ENCODE results near the gene KIAA1614.

DNA sequence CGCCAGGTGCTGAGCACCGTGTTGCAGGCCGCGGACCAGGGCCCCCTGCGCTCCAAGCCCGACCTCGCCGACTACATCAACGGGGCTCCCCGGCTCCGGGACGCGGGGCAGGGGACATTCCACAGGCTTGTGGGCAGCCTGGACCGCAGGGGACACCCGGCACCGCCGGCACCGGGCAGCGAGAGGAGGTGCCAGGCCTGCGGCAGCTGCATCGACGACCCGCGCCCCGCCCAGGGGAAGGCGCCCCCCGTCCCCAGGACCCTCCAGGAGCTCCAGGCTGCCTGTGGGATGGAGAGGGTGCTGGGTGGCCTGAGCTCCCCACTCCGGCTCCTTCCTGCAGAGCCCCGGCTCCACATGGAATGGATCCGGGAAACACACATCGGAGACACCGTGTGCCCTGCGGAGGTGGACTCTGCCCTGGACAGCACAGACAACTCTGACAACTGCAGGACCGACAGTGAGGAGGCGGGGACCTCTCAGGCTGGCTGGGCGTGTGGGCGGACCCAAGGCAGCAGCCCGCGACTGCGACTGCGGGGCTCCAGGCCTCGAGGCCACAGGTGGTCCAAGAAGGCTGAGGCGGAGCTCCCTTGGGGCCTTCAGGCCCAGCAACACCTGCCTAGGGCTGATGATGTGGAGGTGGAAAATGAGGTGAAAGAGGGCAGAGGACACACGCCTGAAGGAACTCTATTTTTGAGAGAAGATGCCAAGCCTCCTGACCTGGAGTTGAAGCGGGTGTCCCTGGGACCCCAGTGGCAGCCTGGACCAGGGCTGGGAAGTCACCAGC, 22.8 kb downstream of the KIAA1614 start:
- TF ChIP-seq CTCF (IDR thresholded peaks at IDR 0.05; ENCODE audit: borderline replicate concordance, extremely low read depth, low read length, poor library complexity, severe bottlenecking) (no peak), EZH2 (IDR thresholded peaks at IDR 0.05; ENCODE audit: borderline replicate concordance, low read depth, low read length, severe bottlenecking) (no peak)
